Measurements from ENCODE around the gene GVQW3. TPM values are rescaled to one million over a fixed set of nuclear protein-coding genes. Genes with fewer than 3 reads are reported as not detected.

The GVQW3 gene
- polyA plus RNA-seq, 3 donors, result 0.15 to 1.1 TPM; not detected in 1

DNA sequence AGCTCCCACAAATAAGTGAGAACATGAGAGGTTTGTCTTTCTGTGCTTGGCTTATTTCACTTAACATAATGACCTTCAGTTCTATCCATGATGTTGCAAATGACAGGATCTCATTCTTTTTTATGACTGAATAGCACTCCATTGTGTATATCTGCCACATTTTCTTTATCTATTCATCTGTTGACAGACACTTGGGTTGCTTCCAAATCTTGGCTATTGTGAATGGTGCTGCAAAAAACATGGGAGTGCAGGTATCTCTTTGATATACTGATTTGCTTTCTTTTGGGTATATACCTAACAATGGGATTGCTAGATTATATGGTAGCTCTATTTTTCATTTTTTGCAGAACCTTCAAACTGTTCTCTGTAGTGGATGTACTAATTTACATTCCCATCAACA lies 13.3 kb downstream of the GVQW3 start:
- H2AFZ ChIP-seq (ENCODE audit: insufficient read depth, low read depth, low read length, poor library complexity, severe bottlenecking), result no peak overlapping the region
- no peaks in the 10 kb centered on the region for H3K36me3 ChIP-seq (replicated peaks in 1 of 2; ENCODE audit: control insufficient read depth in 1 of 2, insufficient read depth in 2 of 2, low read length in 2 of 2)
- H3K27me3 Mint-ChIP-seq (ENCODE audit: low read depth in 3 of 3), result peaks cover 0 to 3% (median 1%) of the 10 kb centered on the region in 3 donors
- intact Hi-C loops (cut with micrococcal nuclease), result no loop called here
- no peaks in the 10 kb centered on the region for H4K20me1 ChIP-seq (ENCODE audit: insufficient read depth, low read length)
- peaks cover 0 to 5% (median 0%) of the 10 kb centered on the region in 7 donors for H3K9me3 Mint-ChIP-seq
- no peak overlapping the region for H3K4me3 ChIP-seq (replicated peaks in 1 of 3; ENCODE audit: low read depth in 2 of 3, low read length in 3 of 3)
- H3K27me3 ChIP-seq (ENCODE audit: control insufficient read depth in 2 of 2, insufficient read depth in 2 of 2, low read length in 2 of 2), result no peaks in the 10 kb centered on the region
- H3K4me2 ChIP-seq (replicated peaks; ENCODE audit: extremely low read depth, low read length, poor library complexity, severe bottlenecking), result no peak overlapping the region
- no peak overlapping the region for H3K9ac ChIP-seq (ENCODE audit: insufficient read depth, low read length, poor library complexity, severe bottlenecking)
- H3K4me1 Mint-ChIP-seq, result peaks cover 12% of the 10 kb centered on the region
- no peak overlapping the region for H3K4me3 Mint-ChIP-seq
- H3K27ac Mint-ChIP-seq, result no peak overlapping the region
- no peak for DNase-seq
- peaks cover 0 to 3% of the 10 kb centered on the region in 2 donors for H3K4me1 ChIP-seq (ENCODE audit: control insufficient read depth in 1 of 2, insufficient read depth in 2 of 2, low read length in 2 of 2)
- no peaks in the 10 kb centered on the region for H3K79me2 ChIP-seq (ENCODE audit: insufficient read depth, low read length)
- H3K27ac ChIP-seq (ENCODE audit: low read depth in 1 of 2, low read length in 2 of 2), result no peak overlapping the region
- no peaks in the 10 kb centered on the region for H3K36me3 Mint-ChIP-seq
- no peaks in the 10 kb centered on the region for H3K9me3 ChIP-seq (replicated peaks in 1 of 2; ENCODE audit: control insufficient read depth in 1 of 2, insufficient read depth in 1 of 2, low read length in 2 of 2)
- TF ChIP-seq, protein P1, sequence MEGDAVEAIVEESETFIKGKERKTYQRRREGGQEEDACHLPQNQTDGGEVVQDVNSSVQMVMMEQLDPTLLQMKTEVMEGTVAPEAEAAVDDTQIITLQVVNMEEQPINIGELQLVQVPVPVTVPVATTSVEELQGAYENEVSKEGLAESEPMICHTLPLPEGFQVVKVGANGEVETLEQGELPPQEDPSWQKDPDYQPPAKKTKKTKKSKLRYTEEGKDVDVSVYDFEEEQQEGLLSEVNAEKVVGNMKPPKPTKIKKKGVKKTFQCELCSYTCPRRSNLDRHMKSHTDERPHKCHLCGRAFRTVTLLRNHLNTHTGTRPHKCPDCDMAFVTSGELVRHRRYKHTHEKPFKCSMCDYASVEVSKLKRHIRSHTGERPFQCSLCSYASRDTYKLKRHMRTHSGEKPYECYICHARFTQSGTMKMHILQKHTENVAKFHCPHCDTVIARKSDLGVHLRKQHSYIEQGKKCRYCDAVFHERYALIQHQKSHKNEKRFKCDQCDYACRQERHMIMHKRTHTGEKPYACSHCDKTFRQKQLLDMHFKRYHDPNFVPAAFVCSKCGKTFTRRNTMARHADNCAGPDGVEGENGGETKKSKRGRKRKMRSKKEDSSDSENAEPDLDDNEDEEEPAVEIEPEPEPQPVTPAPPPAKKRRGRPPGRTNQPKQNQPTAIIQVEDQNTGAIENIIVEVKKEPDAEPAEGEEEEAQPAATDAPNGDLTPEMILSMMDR (IDR thresholded peaks at IDR 0.05), result no peak

DNA sequence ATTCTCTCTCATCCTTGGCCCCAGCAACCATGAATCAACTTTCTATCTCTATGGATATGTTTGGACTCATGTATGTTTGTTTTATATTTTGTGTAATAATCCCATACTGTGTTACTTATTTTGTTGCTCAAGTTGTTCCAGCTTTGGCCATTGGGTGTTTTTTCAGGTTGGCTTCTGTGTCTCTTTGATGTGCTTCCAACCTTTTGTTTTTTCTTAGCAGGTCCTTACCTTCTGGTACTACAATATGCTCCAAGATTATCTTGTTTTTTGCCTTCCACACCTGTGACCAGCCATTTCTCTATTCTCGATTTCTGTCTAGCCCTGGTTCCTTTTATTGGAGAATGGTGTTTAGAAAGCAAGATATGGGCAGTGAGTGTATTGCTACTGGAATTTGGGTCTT lies 14.2 kb downstream of the GVQW3 start:
- intact Hi-C loops (cut with micrococcal nuclease), result no loop called here
- Histone ChIP-seq H3K27ac (ENCODE audit: low read depth in 1 of 2, low read length in 2 of 2) (no peak overlapping the region), H3K79me2 (ENCODE audit: insufficient read depth, low read length) (no peaks in the 10 kb centered on the region), H3K4me1 (ENCODE audit: control insufficient read depth in 1 of 2, insufficient read depth in 2 of 2, low read length in 2 of 2) (peaks cover 0 to 3% of the 10 kb centered on the region in 2 donors), H3K36me3 (replicated peaks in 1 of 2; ENCODE audit: control insufficient read depth in 1 of 2, insufficient read depth in 2 of 2, low read length in 2 of 2) (no peaks in the 10 kb centered on the region), H3K4me2 (replicated peaks; ENCODE audit: extremely low read depth, low read length, poor library complexity, severe bottlenecking) (no peak overlapping the region), H3K4me3 (replicated peaks in 1 of 3; ENCODE audit: low read depth in 2 of 3, low read length in 3 of 3) (no peak overlapping the region), H3K9me3 (replicated peaks in 1 of 2; ENCODE audit: control insufficient read depth in 1 of 2, insufficient read depth in 1 of 2, low read length in 2 of 2) (no peaks in the 10 kb centered on the region), H3K27me3 (ENCODE audit: control insufficient read depth in 2 of 2, insufficient read depth in 2 of 2, low read length in 2 of 2) (no peaks in the 10 kb centered on the region), H3K9ac (ENCODE audit: insufficient read depth, low read length, poor library complexity, severe bottlenecking) (no peak overlapping the region), H4K20me1 (ENCODE audit: insufficient read depth, low read length) (no peaks in the 10 kb centered on the region), H2AFZ (ENCODE audit: insufficient read depth, low read depth, low read length, poor library complexity, severe bottlenecking) (no peak overlapping the region)
- TF ChIP-seq, protein P1 (IDR thresholded peaks at IDR 0.05), result no peak
- Mint-ChIP-seq H3K27me3 (ENCODE audit: low read depth in 3 of 3) (peaks cover 0 to 3% (median 1%) of the 10 kb centered on the region in 3 donors), H3K9me3 (peaks cover 0 to 7% (median 0%) of the 10 kb centered on the region in 7 donors), H3K4me3 (no peak overlapping the region), H3K36me3 (no peaks in the 10 kb centered on the region), H3K4me1 (peaks cover 13% of the 10 kb centered on the region), H3K27ac (no peak overlapping the region)
- WGBS (ENCODE audit: insufficient coverage), result no CpG with 5 or more reads among the region's 1 CpG
- DNase-seq, result no peak
